GM10266 (cell line): ENCODE data around the gene FBRSL1.

Source experiments
- DNase-seq: peaks from one replicate; pipeline ENCODE4 v3.0.0; 2012; ENCODE audit errors: extremely low spot score
- TF ChIP-seq, protein P1 (sequence below): IDR thresholded peaks from 2 replicates; pipeline ENCODE4 v1.5.1; 2012; ENCODE audit warnings: mild to moderate bottlenecking, low read depth; ENCODE audit not compliant: control insufficient read depth, insufficient read depth; ENCODE audit errors: missing control alignments

The FBRSL1 gene

DNA sequence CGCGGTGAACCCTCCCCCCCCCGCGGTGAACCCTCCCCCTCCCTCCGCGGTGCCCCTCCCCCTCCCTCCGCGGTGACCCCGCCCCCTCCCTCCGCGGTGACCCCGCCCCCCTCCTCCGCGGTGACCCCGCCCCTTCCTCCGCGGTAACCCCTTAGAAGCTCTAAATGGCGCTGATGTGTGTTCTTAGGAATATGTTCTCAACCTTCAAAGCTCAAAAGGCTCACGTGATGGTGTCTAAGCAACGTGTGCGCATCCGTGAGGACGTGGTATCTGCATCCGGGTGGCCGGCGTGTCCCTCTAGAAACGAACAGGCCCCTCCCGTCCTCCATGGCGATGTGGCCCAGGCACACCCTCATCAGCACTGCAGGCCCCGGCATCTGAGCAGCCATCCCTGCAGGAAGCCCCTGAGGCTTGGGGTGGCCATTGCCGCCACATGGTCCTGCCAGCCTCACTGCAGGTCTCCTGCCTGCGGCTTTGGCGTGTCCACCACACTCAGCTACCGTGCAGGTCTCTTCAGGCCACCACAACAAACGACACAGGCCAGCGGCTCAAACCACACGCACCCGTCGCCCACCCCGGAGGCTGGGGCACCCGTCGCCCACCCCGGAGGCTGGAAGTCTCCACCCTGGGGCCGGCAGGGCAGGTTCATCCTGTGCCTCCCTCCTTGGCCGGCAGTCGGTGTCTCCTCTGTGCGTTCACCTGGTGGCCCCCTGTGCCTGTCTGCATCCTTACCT is 14.5 kb upstream of the FBRSL1 start:
- TF ChIP-seq, protein P1, sequence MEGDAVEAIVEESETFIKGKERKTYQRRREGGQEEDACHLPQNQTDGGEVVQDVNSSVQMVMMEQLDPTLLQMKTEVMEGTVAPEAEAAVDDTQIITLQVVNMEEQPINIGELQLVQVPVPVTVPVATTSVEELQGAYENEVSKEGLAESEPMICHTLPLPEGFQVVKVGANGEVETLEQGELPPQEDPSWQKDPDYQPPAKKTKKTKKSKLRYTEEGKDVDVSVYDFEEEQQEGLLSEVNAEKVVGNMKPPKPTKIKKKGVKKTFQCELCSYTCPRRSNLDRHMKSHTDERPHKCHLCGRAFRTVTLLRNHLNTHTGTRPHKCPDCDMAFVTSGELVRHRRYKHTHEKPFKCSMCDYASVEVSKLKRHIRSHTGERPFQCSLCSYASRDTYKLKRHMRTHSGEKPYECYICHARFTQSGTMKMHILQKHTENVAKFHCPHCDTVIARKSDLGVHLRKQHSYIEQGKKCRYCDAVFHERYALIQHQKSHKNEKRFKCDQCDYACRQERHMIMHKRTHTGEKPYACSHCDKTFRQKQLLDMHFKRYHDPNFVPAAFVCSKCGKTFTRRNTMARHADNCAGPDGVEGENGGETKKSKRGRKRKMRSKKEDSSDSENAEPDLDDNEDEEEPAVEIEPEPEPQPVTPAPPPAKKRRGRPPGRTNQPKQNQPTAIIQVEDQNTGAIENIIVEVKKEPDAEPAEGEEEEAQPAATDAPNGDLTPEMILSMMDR, result no peak
- no peak for DNase-seq

DNA sequence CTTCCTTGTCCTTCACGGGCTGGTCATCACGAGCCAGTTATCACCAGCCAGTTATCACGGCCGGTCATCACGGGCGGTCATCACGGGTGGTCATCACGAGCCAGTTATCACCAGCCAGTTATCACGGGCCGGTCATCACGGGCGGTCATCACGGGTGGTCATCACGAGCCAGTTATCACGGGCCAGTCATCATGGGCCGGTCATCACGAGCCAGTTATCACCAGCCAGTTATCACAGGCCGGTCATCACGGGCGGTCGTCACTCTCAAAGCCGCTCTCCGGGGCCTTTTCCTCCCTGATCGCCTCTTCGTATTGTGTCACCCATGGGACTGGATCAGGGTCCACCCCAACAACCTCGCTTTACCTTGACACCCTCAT is 13.9 kb upstream of the FBRSL1 start:
- DNase-seq, result no peak
- TF ChIP-seq, protein P1, result no peak

DNA sequence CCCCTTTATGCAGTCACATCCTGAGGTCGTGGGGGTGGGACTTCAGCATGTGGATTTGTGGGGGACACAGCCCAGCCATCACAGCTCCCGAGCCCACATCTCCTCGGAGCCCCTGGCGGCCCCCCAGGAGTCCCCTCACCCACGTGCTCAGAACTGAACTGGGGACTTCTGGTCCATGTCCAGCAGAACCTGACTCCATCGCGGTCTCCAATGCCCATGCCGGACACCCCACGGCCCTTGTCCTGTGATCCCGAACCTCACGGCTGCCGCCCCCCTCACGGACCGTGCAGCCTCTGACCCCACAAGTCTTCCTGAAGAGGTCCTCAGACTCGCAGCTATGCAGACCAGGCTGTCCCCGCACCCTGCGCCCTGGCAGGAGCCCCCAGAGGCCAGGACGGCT is 13.5 kb upstream of the FBRSL1 start:
- no peak for DNase-seq
- TF ChIP-seq, protein P1, result no peak

DNA sequence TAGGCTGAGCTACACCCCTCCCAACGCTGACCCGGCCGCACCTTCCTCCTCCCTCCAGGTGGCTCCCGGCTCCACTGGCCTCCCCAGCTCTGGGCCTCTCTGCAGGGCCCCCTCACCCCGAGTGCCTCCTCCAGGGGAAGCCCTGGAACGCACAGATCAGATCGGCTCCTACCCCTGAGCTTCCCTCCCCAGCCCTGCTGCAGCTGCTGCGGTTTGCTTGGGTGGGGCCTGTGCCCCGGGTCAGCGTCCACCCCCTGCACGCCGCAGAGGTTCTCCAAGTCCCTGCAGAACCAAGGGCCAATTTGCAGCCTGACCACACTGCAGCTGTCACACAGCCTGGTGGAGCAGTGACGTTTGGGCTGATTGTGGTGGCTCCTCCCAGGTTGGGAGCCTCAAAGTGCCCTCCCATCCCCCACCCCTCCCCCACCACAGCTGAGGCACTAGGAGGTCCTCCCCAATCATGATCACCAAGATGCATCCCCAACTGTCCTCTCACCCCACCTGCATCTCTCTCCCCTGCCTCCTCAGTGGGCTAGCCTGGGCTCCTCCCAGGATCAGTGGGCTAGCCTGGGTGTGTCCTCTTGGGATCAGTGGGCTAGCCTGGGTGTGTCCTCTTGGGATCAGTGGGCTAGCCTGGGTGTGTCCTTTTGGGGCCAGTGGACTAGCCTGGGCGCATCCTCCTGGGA is 12.8 kb upstream of the FBRSL1 start:
- TF ChIP-seq, protein P1, result no peak
- DNase-seq, result no peak

DNA sequence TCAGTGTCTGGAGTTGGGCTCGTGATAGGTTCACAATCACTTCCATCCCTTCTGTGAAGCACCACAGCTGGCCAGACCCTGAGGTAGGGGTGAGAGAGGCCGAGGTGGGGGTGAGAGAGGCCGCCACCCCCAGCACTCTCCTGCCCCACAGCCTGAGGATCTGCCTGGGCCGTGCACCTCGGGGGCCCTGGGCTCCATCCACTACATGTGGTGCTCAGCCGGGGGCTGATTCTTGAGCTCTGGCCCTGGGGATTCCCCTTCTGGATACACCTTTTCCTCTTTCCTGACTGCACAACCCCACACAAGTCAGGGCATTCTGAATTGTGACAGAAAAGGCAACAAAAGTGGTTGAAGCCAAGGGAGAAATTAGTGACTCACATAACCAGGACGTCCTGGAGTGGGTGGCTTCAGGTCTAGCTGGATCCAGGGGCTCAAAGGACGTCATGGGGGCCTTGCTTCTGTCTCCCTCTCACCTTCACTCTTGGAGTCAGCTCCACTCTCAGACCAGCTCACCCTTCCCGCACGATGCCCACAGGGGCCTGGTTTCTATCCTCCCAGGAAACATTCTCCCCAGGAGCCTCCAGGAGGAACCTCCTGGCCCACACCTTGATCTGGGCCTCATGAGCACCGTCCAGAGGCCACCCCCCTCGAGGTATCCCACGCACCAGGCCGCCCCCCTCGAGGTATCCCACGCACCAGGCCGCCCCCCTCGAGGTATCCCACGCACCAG is 12.1 kb upstream of the FBRSL1 start:
- DNase-seq, result no peak

DNA sequence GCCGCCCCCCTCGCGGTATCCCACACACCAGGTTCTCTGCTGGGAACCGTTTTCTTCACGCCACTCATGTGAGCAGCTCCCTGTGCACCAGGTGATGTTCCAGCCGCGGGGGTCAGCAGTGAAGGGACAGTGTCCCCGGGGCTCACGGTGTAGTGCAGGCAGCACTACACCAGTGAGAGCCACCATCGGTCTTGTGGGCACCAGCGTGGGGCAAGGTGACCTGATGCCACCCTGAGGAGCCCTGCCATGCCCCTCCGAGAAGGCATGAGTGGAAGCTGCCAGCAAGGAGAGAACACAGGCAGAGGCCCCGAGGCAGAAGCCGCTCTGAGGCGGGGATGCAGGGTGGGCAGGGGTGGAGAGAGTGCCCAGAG is 11.5 kb upstream of the FBRSL1 start:
- TF ChIP-seq, protein P1, result no peak
- DNase-seq, result no peak

More for the DNA sequence above, 12.1 kb upstream of the FBRSL1 start:
- TF ChIP-seq, protein P1, result no peak
